ENCODE data around the gene LCNL1.

GRCh38 chr9:136988872-136989271 is 6.1 kb downstream of the LCNL1 start:
- TF ChIP-seq HNF4A (conservative IDR thresholded peaks at IDR 0.05) (no peak), CTCF (IDR thresholded peaks at IDR 0.05; ENCODE audit: low read depth, low read length, missing input control) (no peak), EGR1 (IDR thresholded peaks at IDR 0.05; ENCODE audit: low read depth in 2 of 2) (no peak), YY1 (IDR thresholded peaks at IDR 0.05) (no peak), RAD21 (IDR thresholded peaks at IDR 0.05) (no peak), JUND (IDR thresholded peaks at IDR 0.05) (no peak), SP1 (IDR thresholded peaks at IDR 0.05) (no peak)
